ENCODE results near the gene CHST7.

DNA sequence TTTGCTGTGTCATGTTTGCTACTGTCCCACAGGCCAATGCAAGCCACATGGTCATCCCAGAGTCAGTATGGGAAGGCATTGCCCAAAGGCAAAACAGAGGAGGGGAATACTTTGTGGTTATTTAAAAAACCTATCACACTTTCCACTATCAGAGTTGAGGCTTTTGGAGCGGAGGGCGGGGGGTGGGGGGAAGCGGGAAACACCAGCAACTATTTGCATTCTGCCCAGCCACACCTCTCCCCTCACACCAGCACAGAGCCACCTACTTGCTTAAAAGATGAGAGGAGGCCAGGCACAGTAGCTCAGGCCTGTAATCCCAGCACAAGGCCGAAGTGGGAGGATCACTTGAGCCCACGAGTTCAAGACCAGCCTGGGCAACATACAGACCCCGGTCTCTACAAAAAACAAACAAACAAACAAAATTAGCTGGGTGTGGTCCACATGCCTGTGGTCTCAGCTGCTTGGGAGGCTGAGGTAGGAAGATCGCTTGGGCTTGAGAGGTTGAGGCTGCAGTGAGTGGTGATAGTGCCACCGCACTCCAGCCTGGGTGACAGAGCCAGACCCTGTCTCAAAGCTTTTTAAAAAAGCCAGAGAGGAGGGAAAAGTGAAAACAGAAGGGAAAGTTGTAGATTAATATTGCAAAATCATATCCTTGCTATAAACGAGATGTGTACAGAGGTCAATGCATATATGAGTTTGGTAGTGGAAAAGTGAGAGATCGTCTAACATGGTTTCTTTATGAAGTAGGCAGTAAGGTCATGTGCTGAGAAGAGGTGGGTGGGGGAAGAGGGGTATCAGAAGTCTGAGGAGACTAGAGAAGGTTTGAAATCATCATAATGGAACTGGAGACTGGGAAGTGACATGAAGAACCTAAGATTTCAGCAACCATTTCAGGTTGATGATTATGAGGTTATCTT lies 1.9 kb upstream of the CHST7 start:
- no peak for TF ChIP-seq POLR2A (IDR thresholded peaks at IDR 0.05; ENCODE audit: low read depth, low read length)
- TF ChIP-seq, protein P1, sequence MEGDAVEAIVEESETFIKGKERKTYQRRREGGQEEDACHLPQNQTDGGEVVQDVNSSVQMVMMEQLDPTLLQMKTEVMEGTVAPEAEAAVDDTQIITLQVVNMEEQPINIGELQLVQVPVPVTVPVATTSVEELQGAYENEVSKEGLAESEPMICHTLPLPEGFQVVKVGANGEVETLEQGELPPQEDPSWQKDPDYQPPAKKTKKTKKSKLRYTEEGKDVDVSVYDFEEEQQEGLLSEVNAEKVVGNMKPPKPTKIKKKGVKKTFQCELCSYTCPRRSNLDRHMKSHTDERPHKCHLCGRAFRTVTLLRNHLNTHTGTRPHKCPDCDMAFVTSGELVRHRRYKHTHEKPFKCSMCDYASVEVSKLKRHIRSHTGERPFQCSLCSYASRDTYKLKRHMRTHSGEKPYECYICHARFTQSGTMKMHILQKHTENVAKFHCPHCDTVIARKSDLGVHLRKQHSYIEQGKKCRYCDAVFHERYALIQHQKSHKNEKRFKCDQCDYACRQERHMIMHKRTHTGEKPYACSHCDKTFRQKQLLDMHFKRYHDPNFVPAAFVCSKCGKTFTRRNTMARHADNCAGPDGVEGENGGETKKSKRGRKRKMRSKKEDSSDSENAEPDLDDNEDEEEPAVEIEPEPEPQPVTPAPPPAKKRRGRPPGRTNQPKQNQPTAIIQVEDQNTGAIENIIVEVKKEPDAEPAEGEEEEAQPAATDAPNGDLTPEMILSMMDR (conservative IDR thresholded peaks at IDR 0.05; ENCODE audit: low read depth, low read length): no peak
- no peak for TF ChIP-seq CEBPB (IDR thresholded peaks at IDR 0.05; ENCODE audit: low read depth, low read length)
- TF ChIP-seq, protein P2, sequence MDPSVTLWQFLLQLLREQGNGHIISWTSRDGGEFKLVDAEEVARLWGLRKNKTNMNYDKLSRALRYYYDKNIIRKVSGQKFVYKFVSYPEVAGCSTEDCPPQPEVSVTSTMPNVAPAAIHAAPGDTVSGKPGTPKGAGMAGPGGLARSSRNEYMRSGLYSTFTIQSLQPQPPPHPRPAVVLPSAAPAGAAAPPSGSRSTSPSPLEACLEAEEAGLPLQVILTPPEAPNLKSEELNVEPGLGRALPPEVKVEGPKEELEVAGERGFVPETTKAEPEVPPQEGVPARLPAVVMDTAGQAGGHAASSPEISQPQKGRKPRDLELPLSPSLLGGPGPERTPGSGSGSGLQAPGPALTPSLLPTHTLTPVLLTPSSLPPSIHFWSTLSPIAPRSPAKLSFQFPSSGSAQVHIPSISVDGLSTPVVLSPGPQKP (IDR thresholded peaks at IDR 0.05; ENCODE audit: borderline replicate concordance, low read depth, low read length): no peak
- no peak for TF ChIP-seq CHD1 (IDR thresholded peaks at IDR 0.05; ENCODE audit: low read depth, low read length)
- TF ChIP-seq RCOR1 (IDR thresholded peaks at IDR 0.05; ENCODE audit: insufficient replicate concordance, low read length): no peak
- TF ChIP-seq, protein P3, sequence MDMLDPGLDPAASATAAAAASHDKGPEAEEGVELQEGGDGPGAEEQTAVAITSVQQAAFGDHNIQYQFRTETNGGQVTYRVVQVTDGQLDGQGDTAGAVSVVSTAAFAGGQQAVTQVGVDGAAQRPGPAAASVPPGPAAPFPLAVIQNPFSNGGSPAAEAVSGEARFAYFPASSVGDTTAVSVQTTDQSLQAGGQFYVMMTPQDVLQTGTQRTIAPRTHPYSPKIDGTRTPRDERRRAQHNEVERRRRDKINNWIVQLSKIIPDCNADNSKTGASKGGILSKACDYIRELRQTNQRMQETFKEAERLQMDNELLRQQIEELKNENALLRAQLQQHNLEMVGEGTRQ (IDR thresholded peaks at IDR 0.05; ENCODE audit: low read depth, low read length): no peak
- TF ChIP-seq RFX5 (IDR thresholded peaks at IDR 0.05; ENCODE audit: low read depth, low read length): no peak
- TF ChIP-seq MAZ (IDR thresholded peaks at IDR 0.05; ENCODE audit: borderline replicate concordance, low read depth, low read length): no peak
- TF ChIP-seq NFE2L2 (IDR thresholded peaks at IDR 0.05; ENCODE audit: low read depth, low read length): no peak
- no peak for TF ChIP-seq MXI1 (IDR thresholded peaks at IDR 0.05; ENCODE audit: borderline replicate concordance, low read depth, low read length)
- no peak for TF ChIP-seq RAD21 (IDR thresholded peaks at IDR 0.05; ENCODE audit: low read length)
- TF ChIP-seq BHLHE40 (IDR thresholded peaks at IDR 0.05; ENCODE audit: low read depth, low read length): no peak
